Measurements from ENCODE around the gene VIL1.

DNA sequence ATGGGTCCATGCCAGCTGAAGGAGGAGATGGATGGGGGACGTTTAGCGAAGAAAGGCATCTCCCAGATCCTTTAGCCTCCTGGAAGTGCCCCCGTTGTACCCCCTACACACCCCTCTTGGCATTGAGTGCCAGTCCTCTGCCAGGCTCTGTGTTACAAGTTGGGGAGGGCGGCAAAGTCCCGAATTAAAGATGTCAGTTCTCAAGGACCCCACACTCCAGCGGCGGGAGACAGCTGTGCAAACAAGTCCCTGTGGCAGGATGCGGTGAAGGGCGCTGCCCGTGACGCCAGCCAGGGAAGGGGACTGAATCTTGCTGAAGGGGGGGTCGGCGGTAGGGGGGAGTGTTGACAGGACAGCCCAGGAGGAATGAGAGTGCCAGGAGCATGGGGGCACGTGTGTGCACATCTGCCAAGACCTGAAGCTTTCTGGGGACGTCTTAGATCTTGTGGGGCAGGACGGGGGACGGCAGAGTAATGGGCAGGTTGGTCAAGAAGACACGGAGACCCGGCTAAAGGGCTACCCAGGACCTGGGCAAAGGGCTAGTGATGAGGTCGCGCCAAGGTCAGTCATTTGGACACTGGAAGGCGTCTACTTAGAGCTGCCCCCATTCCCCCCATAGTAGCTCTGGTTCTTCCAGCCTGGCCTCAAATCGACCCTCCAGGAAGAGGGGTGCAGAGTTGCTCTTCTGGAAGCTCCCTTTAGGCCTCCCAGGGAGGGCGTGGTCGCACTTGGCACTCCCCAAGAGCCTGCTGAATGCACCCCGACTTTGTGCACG lies 22.0 kb upstream of the VIL1 start:
- TF ChIP-seq, protein P1, sequence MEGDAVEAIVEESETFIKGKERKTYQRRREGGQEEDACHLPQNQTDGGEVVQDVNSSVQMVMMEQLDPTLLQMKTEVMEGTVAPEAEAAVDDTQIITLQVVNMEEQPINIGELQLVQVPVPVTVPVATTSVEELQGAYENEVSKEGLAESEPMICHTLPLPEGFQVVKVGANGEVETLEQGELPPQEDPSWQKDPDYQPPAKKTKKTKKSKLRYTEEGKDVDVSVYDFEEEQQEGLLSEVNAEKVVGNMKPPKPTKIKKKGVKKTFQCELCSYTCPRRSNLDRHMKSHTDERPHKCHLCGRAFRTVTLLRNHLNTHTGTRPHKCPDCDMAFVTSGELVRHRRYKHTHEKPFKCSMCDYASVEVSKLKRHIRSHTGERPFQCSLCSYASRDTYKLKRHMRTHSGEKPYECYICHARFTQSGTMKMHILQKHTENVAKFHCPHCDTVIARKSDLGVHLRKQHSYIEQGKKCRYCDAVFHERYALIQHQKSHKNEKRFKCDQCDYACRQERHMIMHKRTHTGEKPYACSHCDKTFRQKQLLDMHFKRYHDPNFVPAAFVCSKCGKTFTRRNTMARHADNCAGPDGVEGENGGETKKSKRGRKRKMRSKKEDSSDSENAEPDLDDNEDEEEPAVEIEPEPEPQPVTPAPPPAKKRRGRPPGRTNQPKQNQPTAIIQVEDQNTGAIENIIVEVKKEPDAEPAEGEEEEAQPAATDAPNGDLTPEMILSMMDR (optimal IDR thresholded peaks at IDR 0.05 in 1 of 3, IDR thresholded peaks at IDR 0.05 in 1 of 3, conservative IDR thresholded peaks at IDR 0.05 in 1 of 3; ENCODE audit: extremely low read depth in 1 of 3, insufficient read depth in 2 of 3, low read length in 3 of 3), result no peak
- TF ChIP-seq EZH2 (IDR thresholded peaks at IDR 0.05; ENCODE audit: low read length), result no peak
